A549 (cell line): ENCODE data around the gene SLC7A10. TPM values are rescaled to one million over a fixed set of nuclear protein-coding genes. Genes with fewer than 3 reads are reported as not detected.
"Not testable (repeated sequence)": the region's sequence is repeated elsewhere in the genome, so short reads cannot be mapped to it uniquely, and the experiment has no call there.

Experiments used
- ATAC-seq, 2 experiments: fragments of 200-7000 bp in 1 of 2; fragments of >200 bp in 1 of 2; cut with Nextera tagmentation in 1 of 2; cut with Tn5 transposase in 1 of 2; 3 replicates each; pipeline versions ENCODE4 v1.8.0 to v1.9.1; 2018 to 2020; ENCODE audit warnings: mild to moderate bottlenecking in 1 of 2, moderate library complexity in 1 of 2
- CTCF ChIA-PET: fragments of 300-600 bp; sonication (Branson Sonifier 250); formaldehyde crosslinking; extraction: SDS; loops from one replicate; lab custom pipeline; 2021; ENCODE audit warnings: antibody characterized with exemption, inconsistent platforms; lab: Yijun Ruan, JAX
- POLR2A ChIA-PET: fragments of 350-600 bp; formaldehyde crosslinking; extraction: SDS; loops from one replicate; lab custom pipeline; 2021; ENCODE audit warnings: antibody characterized with exemption, inconsistent platforms; lab: Yijun Ruan, JAX
- DNase-seq, 2 experiments: peaks; one replicate each; pipeline versions ENCODE4 v3.0.0 to v3.0.0-alpha.2; 2011 to 2016; ENCODE audit warnings: low read depth in 1 of 2, low spot score in 1 of 2
- FAIRE-seq: peaks from 2 replicates; lab custom pipeline; 2011; peaks lifted over from hg19 to GRCh38; lab: Jason Lieb, UNC
- H3K27ac ChIP-seq, 2 experiments: fragments of >200 bp; sonication (Bioruptor Twin); formaldehyde crosslinking; 3 replicates each; pipeline ENCODE4 v1.5.1; 2016 to 2017
- H3K4me1 ChIP-seq: fragments of >200 bp; sonication (Bioruptor Twin); formaldehyde crosslinking; 3 replicates; pipeline ENCODE4 v1.6.1; 2016
- H3K4me2 ChIP-seq: fragments of >200 bp; sonication (Bioruptor Twin); formaldehyde crosslinking; 3 replicates; pipeline ENCODE4 v1.6.1; 2016
- H3K4me3 ChIP-seq: fragments of >200 bp; sonication (Bioruptor Twin); formaldehyde crosslinking; 3 replicates; pipeline ENCODE4 v1.5.1; 2016
- H3K9me3 ChIP-seq: fragments of >200 bp; sonication (Bioruptor Twin); formaldehyde crosslinking; 3 replicates; pipeline ENCODE4 v1.6.1; 2016
- CHD2 ChIP-seq: fragments of 150-350 bp; IDR thresholded peaks from 2 replicates; pipeline ENCODE4 v1.6.1; 2014; ENCODE audit warnings: low read length; ENCODE audit not compliant: partially characterized antibody
- CHD4 ChIP-seq: fragments of 200-600 bp; sonication (generic); IDR thresholded peaks from 2 replicates; pipeline ENCODE4 v1.6.1; 2016; ENCODE audit warnings: antibody characterized with exemption, mild to moderate bottlenecking, borderline replicate concordance
- EP300 ChIP-seq, 2 experiments: fragments of >200 bp; sonication (Bioruptor Twin); formaldehyde crosslinking; IDR thresholded peaks; 2 replicates in 1 of 2; 3 replicates in 1 of 2; pipeline ENCODE4 v1.6.1; 2016 to 2017
- FOSB ChIP-seq: fragments of 250-450 bp; sonication (Bioruptor Pico); IDR thresholded peaks from 2 replicates; pipeline ENCODE4 v1.5.0; 2020; ENCODE audit warnings: mild to moderate bottlenecking, moderate library complexity
- FOSL2 ChIP-seq, 2 experiments: fragments of 450-650 bp in 1 of 2; fragments of >200 bp in 1 of 2; sonication (Bioruptor Twin) in 1 of 2; formaldehyde crosslinking; IDR thresholded peaks; 2 replicates each; pipeline versions ENCODE4 v1.5.0 to v1.6.1; 2016 to 2020; ENCODE audit warnings: mild to moderate bottlenecking in 1 of 2, moderate library complexity in 1 of 2
- HEYL ChIP-seq: fragments of 250-450 bp; sonication (Bioruptor Pico); IDR thresholded peaks from 2 replicates; pipeline ENCODE4 v1.8.0; 2021; ENCODE audit warnings: mild to moderate bottlenecking, moderate library complexity
- HOXA7 ChIP-seq: fragments of 250-450 bp; sonication (Bioruptor Pico); IDR thresholded peaks from 2 replicates; pipeline ENCODE4 v1.5.0; 2020; ENCODE audit warnings: mild to moderate bottlenecking, moderate library complexity
- HOXB13 ChIP-seq: fragments of 250-450 bp; sonication (Bioruptor Pico); IDR thresholded peaks from 2 replicates; pipeline ENCODE4 v1.5.0; 2020; ENCODE audit warnings: low read depth, mild to moderate bottlenecking, moderate library complexity
- KDM1A ChIP-seq: fragments of 200-600 bp; sonication (generic); IDR thresholded peaks from 2 replicates; pipeline ENCODE4 v1.6.1; 2016; ENCODE audit warnings: low read depth, mild to moderate bottlenecking
- MAFK ChIP-seq: fragments of 450-650 bp; IDR thresholded peaks from 2 replicates; pipeline ENCODE4 v1.6.1; 2014; ENCODE audit not compliant: partially characterized antibody
- MAZ ChIP-seq: fragments of 150-350 bp; IDR thresholded peaks from 2 replicates; pipeline ENCODE4 v1.6.1; 2014; ENCODE audit warnings: antibody characterized with exemption, low read depth, low read length, borderline replicate concordance
- MYC ChIP-seq: IDR thresholded peaks from 2 replicates; pipeline ENCODE4 v1.6.1; 2012; ENCODE audit warnings: mild to moderate bottlenecking, inconsistent platforms, low read length, improper control_type of control experiment, borderline replicate concordance
- RCOR1 ChIP-seq: fragments of 150-350 bp; IDR thresholded peaks from 2 replicates; pipeline ENCODE4 v1.6.1; 2014; ENCODE audit warnings: antibody characterized with exemption, low read length, low read depth
- RFX5 ChIP-seq: fragments of 450-650 bp; IDR thresholded peaks from 2 replicates; pipeline ENCODE4 v1.7.1; 2014; ENCODE audit warnings: antibody characterized with exemption, mild to moderate bottlenecking, moderate library complexity
- RNF2 ChIP-seq: fragments of 200-600 bp; sonication (generic); IDR thresholded peaks from 2 replicates; pipeline ENCODE4 v1.6.1; 2016; ENCODE audit warnings: low read depth, mild to moderate bottlenecking, antibody characterized with exemption, moderate library complexity, borderline replicate concordance
- TFCP2L1 ChIP-seq: fragments of 250-450 bp; sonication (Bioruptor Pico); IDR thresholded peaks from 2 replicates; pipeline ENCODE4 v1.5.0; 2021; ENCODE audit warnings: mild to moderate bottlenecking
- TP53 ChIP-seq: fragments of 250-450 bp; sonication (Bioruptor Pico); IDR thresholded peaks from 2 replicates; pipeline ENCODE4 v1.5.0; 2021; ENCODE audit warnings: mild to moderate bottlenecking, moderate library complexity
- WGBS: methylation state at CpG from one replicate; pipeline ENCODE4 v1.1.6; 2017; ENCODE audit errors: missing lambda C conversion rate; 5-methylcytosine and 5-hydroxymethylcytosine counted together
- polyA plus RNA-seq, 4 experiments: library from polyadenylated mRNA; depleted of rRNA in 3 of 4; stranded (reverse); fragments of >200 nt; fragmentation: RNase III in 1 of 4; extraction: RNeasy Plus Mini Kit Qiagen cat#74134 plus additional on column Dnase treatment in 1 of 4; gene quantifications; 2 replicates in 3 of 4; 3 replicates in 1 of 4; pipeline ENCODE4 v1.2.3, GENCODE V29; 2011 to 2017
- TF ChIP-seq, protein P1 (sequence below): fragments of >200 bp; sonication (Bioruptor Twin); formaldehyde crosslinking; IDR thresholded peaks from 3 replicates; pipeline ENCODE4 v1.5.1; 2016
- TF ChIP-seq, protein P2 (sequence below): fragments of 250-450 bp; sonication (Bioruptor Pico); IDR thresholded peaks from 2 replicates; pipeline ENCODE4 v1.5.0; 2021; ENCODE audit warnings: mild to moderate bottlenecking, moderate library complexity, borderline replicate concordance

SLC7A10 gene
- polyA plus RNA-seq, 2 of the 4 experiments (the other 2 are of a cell fraction) = 0.05 to 0.26 TPM

DNA sequence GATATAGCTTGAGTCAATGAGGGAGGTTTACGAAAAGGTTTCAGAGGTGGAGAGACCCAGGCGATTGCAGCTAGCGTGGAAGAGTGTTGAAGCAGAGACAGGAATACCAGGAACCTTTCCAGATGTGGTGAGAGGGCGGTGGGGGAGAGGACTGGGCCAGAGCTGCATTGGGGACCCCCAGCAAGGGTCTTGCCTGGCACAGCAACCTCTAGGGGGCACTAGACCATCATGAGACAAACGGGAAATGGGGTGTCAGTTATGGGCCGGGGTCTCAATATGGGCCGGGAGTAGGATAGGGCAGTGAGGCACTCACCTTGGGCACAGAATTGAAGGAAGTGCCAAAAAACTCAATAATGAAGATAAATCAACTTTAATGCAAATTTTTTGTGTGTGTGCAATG lies 33.6 kb downstream of the SLC7A10 start:
- no peak overlapping the region for H3K4me2 ChIP-seq
- no peak overlapping the region for H3K4me3 ChIP-seq
- POLR2A ChIA-PET = interaction anchor here (1.0 kb wide), 1 partner anchor 15 kb away, joined by 3 read pairs; no protein-coding TSS in a partner anchor
- TF ChIP-seq, protein P1, sequence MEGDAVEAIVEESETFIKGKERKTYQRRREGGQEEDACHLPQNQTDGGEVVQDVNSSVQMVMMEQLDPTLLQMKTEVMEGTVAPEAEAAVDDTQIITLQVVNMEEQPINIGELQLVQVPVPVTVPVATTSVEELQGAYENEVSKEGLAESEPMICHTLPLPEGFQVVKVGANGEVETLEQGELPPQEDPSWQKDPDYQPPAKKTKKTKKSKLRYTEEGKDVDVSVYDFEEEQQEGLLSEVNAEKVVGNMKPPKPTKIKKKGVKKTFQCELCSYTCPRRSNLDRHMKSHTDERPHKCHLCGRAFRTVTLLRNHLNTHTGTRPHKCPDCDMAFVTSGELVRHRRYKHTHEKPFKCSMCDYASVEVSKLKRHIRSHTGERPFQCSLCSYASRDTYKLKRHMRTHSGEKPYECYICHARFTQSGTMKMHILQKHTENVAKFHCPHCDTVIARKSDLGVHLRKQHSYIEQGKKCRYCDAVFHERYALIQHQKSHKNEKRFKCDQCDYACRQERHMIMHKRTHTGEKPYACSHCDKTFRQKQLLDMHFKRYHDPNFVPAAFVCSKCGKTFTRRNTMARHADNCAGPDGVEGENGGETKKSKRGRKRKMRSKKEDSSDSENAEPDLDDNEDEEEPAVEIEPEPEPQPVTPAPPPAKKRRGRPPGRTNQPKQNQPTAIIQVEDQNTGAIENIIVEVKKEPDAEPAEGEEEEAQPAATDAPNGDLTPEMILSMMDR = peak; percentile 30; the same call in 2 of the 3 replicates
- no peak for TF ChIP-seq HOXB13 (CRISPR knock-in tag)
- peaks cover 10% of the 10 kb centered on the region; the same call in 2 of the 3 replicates for H3K4me1 ChIP-seq
- CTCF ChIA-PET = interaction anchor here (0.7 to 16.7 kb wide), 10 partner anchors 8 to 500 kb away, joined by 3 to 279 read pairs (median 4); partner anchors contain the start of gene NUDT19
- no peak overlapping the region for H3K27ac ChIP-seq
- no peak for FAIRE-seq
- H3K9me3 ChIP-seq = no peaks in the 10 kb centered on the region
- 62% methylated on average over 7 of the region's 7 CpGs for WGBS
- no peak for DNase-seq
- no peak for ATAC-seq

DNA sequence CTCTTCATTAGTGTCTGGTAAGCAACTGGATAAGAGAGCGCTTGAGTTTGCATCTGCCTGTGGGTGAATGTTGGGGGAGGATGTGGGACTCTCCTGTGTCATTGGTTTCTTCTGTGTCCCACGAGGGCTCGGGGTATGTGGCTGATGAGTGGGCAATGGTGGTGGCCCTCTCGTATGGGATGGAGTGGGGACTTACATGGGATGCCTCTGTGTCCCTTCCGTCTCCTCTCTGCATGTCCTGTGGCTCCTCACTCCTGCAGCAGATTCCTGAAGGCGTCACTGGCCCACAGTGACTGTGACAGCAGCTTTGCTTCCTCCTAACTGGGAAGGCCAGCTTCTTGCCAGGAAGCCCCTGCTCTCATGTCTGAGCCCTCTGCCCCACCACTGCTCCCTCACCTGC lies 34.1 kb downstream of the SLC7A10 start:
- H3K27ac ChIP-seq = no peak overlapping the region
- FAIRE-seq = no peak
- no peak for TF ChIP-seq TFCP2L1
- no peak for TF ChIP-seq RFX5
- no peak for TF ChIP-seq CHD4
- TF ChIP-seq KDM1A = no peak
- TF ChIP-seq HOXA7 (CRISPR knock-in tag) = no peak
- no peak for TF ChIP-seq TP53 (CRISPR knock-in tag)
- no peak for TF ChIP-seq CHD2
- no peak for TF ChIP-seq FOSL2 (IDR thresholded peaks at IDR 0.05)
- no peak for TF ChIP-seq FOSL2 (CRISPR knock-in tag; IDR thresholded peaks at IDR 0.05)
- TF ChIP-seq RNF2 = no peak
- no peak for TF ChIP-seq MAZ
- no peak for TF ChIP-seq MAFK
- TF ChIP-seq FOSB (CRISPR knock-in tag) = no peak
- TF ChIP-seq RCOR1 = no peak
- no peak for TF ChIP-seq EP300 (IDR thresholded peaks at IDR 0.05)
- no peak for TF ChIP-seq HEYL (CRISPR knock-in tag)
- TF ChIP-seq MYC = no peak
- TF ChIP-seq, protein P2, sequence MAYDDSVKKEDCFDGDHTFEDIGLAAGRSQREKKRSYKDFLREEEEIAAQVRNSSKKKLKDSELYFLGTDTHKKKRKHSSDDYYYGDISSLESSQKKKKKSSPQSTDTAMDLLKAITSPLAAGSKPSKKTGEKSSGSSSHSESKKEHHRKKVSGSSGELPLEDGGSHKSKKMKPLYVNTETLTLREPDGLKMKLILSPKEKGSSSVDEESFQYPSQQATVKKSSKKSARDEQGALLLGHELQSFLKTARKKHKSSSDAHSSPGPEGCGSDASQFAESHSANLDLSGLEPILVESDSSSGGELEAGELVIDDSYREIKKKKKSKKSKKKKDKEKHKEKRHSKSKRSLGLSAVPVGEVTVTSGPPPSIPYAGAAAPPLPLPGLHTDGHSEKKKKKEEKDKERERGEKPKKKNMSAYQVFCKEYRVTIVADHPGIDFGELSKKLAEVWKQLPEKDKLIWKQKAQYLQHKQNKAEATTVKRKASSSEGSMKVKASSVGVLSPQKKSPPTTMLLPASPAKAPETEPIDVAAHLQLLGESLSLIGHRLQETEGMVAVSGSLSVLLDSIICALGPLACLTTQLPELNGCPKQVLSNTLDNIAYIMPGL (CRISPR knock-in tag) = no peak
- CTCF ChIA-PET = interaction anchor here (1.0 to 16.7 kb wide), 9 partner anchors 7 to 215 kb away, joined by 3 to 279 read pairs (median 5); no protein-coding TSS in a partner anchor
- peaks cover 10% of the 10 kb centered on the region; the same call in 2 of the 3 replicates for H3K4me1 ChIP-seq
- no peak overlapping the region for H3K4me2 ChIP-seq
- H3K9me3 ChIP-seq = no peaks in the 10 kb centered on the region
- no peak for ATAC-seq
- POLR2A ChIA-PET = no interaction called here
- 52% methylated on average over 6 of the region's 6 CpGs for WGBS
- DNase-seq = no peak
- no peak overlapping the region for H3K4me3 ChIP-seq

DNA sequence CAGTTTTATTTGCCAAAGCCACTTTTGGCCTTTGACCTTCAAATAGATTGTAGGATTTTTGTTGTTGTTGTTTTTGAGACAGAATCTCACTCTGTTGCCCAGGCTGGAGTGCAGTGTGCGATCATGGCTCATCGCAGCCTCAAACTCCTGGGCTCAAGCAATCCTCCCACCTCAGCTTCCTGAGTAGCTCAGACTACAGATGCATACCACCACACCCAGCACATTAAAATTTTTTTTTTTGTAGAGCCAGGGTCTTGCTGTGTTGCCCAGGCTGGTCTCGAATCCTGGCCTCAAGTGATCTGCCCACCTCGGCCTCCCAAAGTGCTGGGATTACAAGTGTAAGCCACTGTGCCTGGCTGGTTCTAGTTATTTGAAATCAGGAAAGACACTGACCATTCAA lies 34.6 kb downstream of the SLC7A10 start:
- FAIRE-seq, H3K27ac ChIP-seq, POLR2A ChIA-PET, H3K4me3 ChIP-seq, H3K9me3 ChIP-seq, H3K4me2 ChIP-seq, DNase-seq, ATAC-seq: not testable (repeated sequence)
- CTCF ChIA-PET = interaction anchor here (1.0 to 16.7 kb wide), 9 partner anchors 7 to 216 kb away, joined by 4 to 279 read pairs (median 5); partner anchors contain the start of gene WDR88
- peaks cover 10% of the 10 kb centered on the region; the same call in 2 of the 3 replicates for H3K4me1 ChIP-seq
- WGBS = 47% methylated on average over 4 of the region's 4 CpGs
